ENCODE data around the gene HDAC6.
"Not testable (repeated sequence)": the region's sequence is repeated elsewhere in the genome, so short reads cannot be mapped to it uniquely, and the experiment has no call there.

Gene HDAC6

DNA sequence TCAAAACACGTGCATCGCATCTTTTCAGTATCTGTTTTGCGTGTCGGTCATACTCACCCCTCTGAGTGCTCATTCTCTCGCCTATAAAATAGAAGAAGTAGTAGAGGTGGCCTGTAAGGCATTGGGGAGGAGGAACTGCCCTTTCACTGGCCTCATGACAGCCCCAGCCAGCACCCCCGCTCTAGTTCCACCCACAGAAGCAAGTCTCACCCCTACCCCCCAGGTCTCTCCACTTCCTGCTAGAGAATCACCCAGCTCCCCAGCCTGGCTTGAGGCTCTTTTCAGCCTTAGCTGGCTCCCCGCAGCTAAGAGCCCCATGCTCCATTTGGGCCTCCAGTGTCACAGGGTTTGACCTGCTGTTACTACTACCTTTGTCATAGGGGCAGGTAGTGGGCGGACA, 11.8 kb downstream of the HDAC6 start:
- no peak for DNase-seq (ENCODE audit: low spot score)
- no peak overlapping the region for H3K4me3 ChIP-seq
- no peak overlapping the region for H3K27ac ChIP-seq
- TF ChIP-seq CTCF (IDR thresholded peaks at IDR 0.05), result no peak

DNA sequence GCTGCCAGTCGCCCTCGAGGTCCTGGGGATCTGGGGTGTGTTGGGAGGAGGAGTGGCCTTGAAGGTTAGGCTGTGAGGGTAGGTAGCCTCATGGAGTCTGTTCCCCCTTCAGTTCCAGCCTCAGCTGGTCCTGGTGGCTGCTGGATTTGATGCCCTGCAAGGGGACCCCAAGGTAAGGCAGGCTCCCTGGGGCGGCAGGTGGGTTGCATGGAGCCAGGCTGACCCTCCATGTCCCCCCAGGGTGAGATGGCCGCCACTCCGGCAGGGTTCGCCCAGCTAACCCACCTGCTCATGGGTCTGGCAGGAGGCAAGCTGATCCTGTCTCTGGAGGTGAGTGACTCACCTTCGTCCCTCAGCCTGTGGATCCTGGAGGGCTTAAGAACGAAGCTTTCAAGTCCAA, 12.9 kb downstream of the HDAC6 start:
- Histone ChIP-seq H3K4me3 (no peak overlapping the region), H3K27ac (no peak overlapping the region)
- DNase-seq (ENCODE audit: low spot score), result no peak
- no peak for TF ChIP-seq CTCF (IDR thresholded peaks at IDR 0.05)

DNA sequence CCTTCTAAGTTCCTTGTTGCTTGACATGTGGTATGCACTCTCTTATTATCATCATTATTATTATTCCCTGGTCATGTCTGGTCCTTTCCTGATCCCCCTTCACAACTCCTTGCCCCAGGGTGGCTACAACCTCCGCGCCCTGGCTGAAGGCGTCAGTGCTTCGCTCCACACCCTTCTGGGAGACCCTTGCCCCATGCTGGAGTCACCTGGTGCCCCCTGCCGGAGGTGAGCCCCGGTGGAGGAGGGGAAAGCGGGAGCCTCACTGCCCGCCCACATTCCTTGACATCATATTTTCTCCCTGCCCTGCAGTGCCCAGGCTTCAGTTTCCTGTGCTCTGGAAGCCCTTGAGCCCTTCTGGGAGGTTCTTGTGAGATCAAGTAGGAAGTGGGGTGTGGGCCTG, 13.4 kb downstream of the HDAC6 start:
- Histone ChIP-seq H3K4me3 (no peak overlapping the region), H3K27ac (no peak overlapping the region)
- TF ChIP-seq CTCF (IDR thresholded peaks at IDR 0.05), result no peak
- DNase-seq (ENCODE audit: low spot score), result no peak

GRCh38 chrX:48816014-48816810, 14.3 kb downstream of the HDAC6 start:
- Histone ChIP-seq H3K27ac (no peak overlapping the region), H3K4me3 (no peak overlapping the region)
- no peak for TF ChIP-seq CTCF (IDR thresholded peaks at IDR 0.05)
- no peak for DNase-seq (ENCODE audit: low spot score)

DNA sequence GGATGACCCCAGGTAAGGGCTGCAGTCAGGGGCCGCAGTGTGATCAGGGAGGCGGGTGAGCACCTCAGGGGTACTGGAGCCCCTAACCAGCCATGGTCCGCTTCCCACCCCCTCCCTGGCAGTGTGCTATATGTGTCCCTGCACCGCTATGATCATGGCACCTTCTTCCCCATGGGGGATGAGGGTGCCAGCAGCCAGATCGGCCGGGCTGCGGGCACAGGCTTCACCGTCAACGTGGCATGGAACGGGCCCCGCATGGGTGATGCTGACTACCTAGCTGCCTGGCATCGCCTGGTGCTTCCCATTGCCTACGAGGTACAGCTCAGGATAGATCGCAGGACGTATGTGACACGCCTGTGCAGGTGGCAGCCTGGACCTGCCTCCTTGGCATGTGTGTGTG, 16.2 kb downstream of the HDAC6 start:
- TF ChIP-seq CTCF (IDR thresholded peaks at IDR 0.05), result no peak
- Histone ChIP-seq H3K27ac (no peak overlapping the region), H3K4me3 (no peak overlapping the region)
- no peak for DNase-seq (ENCODE audit: low spot score)

- H3K27ac ChIP-seq, result no peak overlapping the region
- DNase-seq (ENCODE audit: low spot score), result no peak
- TF ChIP-seq CTCF (IDR thresholded peaks at IDR 0.05), result no peak
- H3K4me3 ChIP-seq, result no peak overlapping the region
These were observed 17.0 kb downstream of the HDAC6 start for GRCh38 chrX:48818866-48819265.

GRCh38 chrX:48819394-48819793, 17.5 kb downstream of the HDAC6 start:
- not testable (repeated sequence) for H3K27ac ChIP-seq; H3K4me3 ChIP-seq; DNase-seq (ENCODE audit: low spot score)

Data from coronary artery (tissue), 2 donors.